GM12865 (cell line): ENCODE measurements around the gene RIN2.
"Not testable (repeated sequence)": the region's sequence is repeated elsewhere in the genome, so short reads cannot be mapped to it uniquely, and the experiment has no call there.

ENCODE experiments used
- DNase-seq: peaks from one replicate; pipeline ENCODE4 v3.0.0; 2010; ENCODE audit warnings: low read depth
- H3K4me3 ChIP-seq: 2 replicates; pipeline ENCODE4 v1.5.1; 2011; ENCODE audit warnings: mild to moderate bottlenecking, low read depth, low read length, control low read depth
- CTCF ChIP-seq: IDR thresholded peaks from 2 replicates; pipeline ENCODE4 v1.5.1; 2011; ENCODE audit warnings: low read length, control low read depth, low read depth, inconsistent platforms; ENCODE audit not compliant: insufficient read depth; ENCODE audit errors: missing control alignments

The RIN2 gene

GRCh38 chr20:19793716-19794115, 35.7 kb downstream of the RIN2 start:
- TF ChIP-seq CTCF = no peak
- DNase-seq = no peak
- no peak overlapping the region for H3K4me3 ChIP-seq

- no peak for DNase-seq
- no peak for TF ChIP-seq CTCF
- no peak overlapping the region for H3K4me3 ChIP-seq
These were observed 36.9 kb downstream of the RIN2 start for GRCh38 chr20:19794941-19795340.

GRCh38 chr20:19799325-19799724, 41.3 kb downstream of the RIN2 start:
- TF ChIP-seq CTCF = no peak
- no peak for DNase-seq
- H3K4me3 ChIP-seq = no peak overlapping the region

GRCh38 chr20:19802099-19802491, 44.0 kb downstream of the RIN2 start:
- TF ChIP-seq CTCF = no peak
- no peak for DNase-seq
- no peak overlapping the region for H3K4me3 ChIP-seq

- TF ChIP-seq CTCF = no peak
- DNase-seq = no peak
- H3K4me3 ChIP-seq = no peak overlapping the region
These were observed 44.6 kb downstream of the RIN2 start for GRCh38 chr20:19802492-19803158.

GRCh38 chr20:19806276-19806675, 48.2 kb downstream of the RIN2 start:
- not testable (repeated sequence) for DNase-seq, H3K4me3 ChIP-seq

- H3K4me3 ChIP-seq = no peak overlapping the region
These were observed 48.7 kb downstream of the RIN2 start for GRCh38 chr20:19806806-19807190.

More at GRCh38 chr20:19806806-19807190, 48.7 kb downstream of the RIN2 start:
- DNase-seq = no peak
- no peak for TF ChIP-seq CTCF
